Measurements from ENCODE around the gene NTNG1.

Gene NTNG1

GRCh38 chr1:107515702-107516101 lies 374.9 kb downstream of the NTNG1 start:
- Mint-ChIP-seq H3K4me1 (no peaks in the 10 kb centered on the region), H3K4me3 (no peak overlapping the region), H3K9me3 (peaks cover 0 to 3% of the 10 kb centered on the region in 2 donors), H3K27ac (no peak overlapping the region), H3K27me3 (no peaks in the 10 kb centered on the region)
- DNase-seq (no peak), ATAC-seq (no peak)

GRCh38 chr1:107523061-107523460 lies 382.2 kb downstream of the NTNG1 start:
- no peaks in the 10 kb centered on the region for H3K9me3 Mint-ChIP-seq

GRCh38 chr1:107523736-107524135 lies 382.9 kb downstream of the NTNG1 start:
- Mint-ChIP-seq H3K27ac (no peak overlapping the region), H3K27me3 (peaks cover 11% of the 10 kb centered on the region), H3K9me3 (no peaks in the 10 kb centered on the region), H3K4me1 (no peaks in the 10 kb centered on the region), H3K4me3 (no peak overlapping the region)
- ATAC-seq (no peak), DNase-seq (no peak)

More at GRCh38 chr1:107523061-107523460, 382.2 kb downstream of the NTNG1 start:
- no peak overlapping the region for H3K4me3 Mint-ChIP-seq
- ATAC-seq: no peak
- no peak overlapping the region for H3K27ac Mint-ChIP-seq
- no peaks in the 10 kb centered on the region for H3K4me1 Mint-ChIP-seq
- H3K27me3 Mint-ChIP-seq: peaks cover 5% of the 10 kb centered on the region
- no peak for DNase-seq

GRCh38 chr1:107524301-107524700 lies 383.5 kb downstream of the NTNG1 start:
- DNase-seq (no peak), ATAC-seq (no peak)
- Mint-ChIP-seq H3K9me3 (no peaks in the 10 kb centered on the region), H3K27me3 (peaks cover 13% of the 10 kb centered on the region), H3K4me1 (no peaks in the 10 kb centered on the region), H3K4me3 (no peak overlapping the region), H3K27ac (no peak overlapping the region)

GRCh38 chr1:107525145-107525544 lies 384.3 kb downstream of the NTNG1 start:
- ATAC-seq: peak; percentile 40
- Mint-ChIP-seq H3K9me3 (no peaks in the 10 kb centered on the region), H3K4me3 (no peak overlapping the region), H3K27ac (peak overlapping the region; percentile 35 to 38), H3K4me1 (no peaks in the 10 kb centered on the region), H3K27me3 (peaks cover 19% of the 10 kb centered on the region)
- DNase-seq: no peak

GRCh38 chr1:107525961-107526360 lies 385.1 kb downstream of the NTNG1 start:
- Mint-ChIP-seq H3K9me3 (no peaks in the 10 kb centered on the region), H3K27me3 (peaks cover 25% of the 10 kb centered on the region), H3K4me3 (no peak overlapping the region), H3K27ac (peak overlapping the region in 1 of 2 donors; percentile 36), H3K4me1 (no peaks in the 10 kb centered on the region)
- ATAC-seq (no peak), DNase-seq (no peak)

- Mint-ChIP-seq H3K27me3 (peaks cover 26% of the 10 kb centered on the region), H3K4me3 (no peak overlapping the region), H3K27ac (no peak overlapping the region), H3K4me1 (no peaks in the 10 kb centered on the region), H3K9me3 (no peaks in the 10 kb centered on the region)
- ATAC-seq: no peak
- no peak for DNase-seq
Measured at GRCh38 chr1:107526524-107527198, 385.8 kb downstream of the NTNG1 start.

GRCh38 chr1:107529511-107530149 lies 388.8 kb downstream of the NTNG1 start:
- Mint-ChIP-seq H3K4me3 (no peak overlapping the region), H3K27me3 (peaks cover 26% of the 10 kb centered on the region), H3K9me3 (no peaks in the 10 kb centered on the region), H3K4me1 (no peaks in the 10 kb centered on the region), H3K27ac (no peak overlapping the region)
- ATAC-seq: peak; percentile 76
- peak in 1 of 2 donors; percentile 19 for DNase-seq

GRCh38 chr1:107530543-107530942 lies 389.7 kb downstream of the NTNG1 start:
- no peaks in the 10 kb centered on the region for H3K4me1 Mint-ChIP-seq
- no peaks in the 10 kb centered on the region for H3K9me3 Mint-ChIP-seq
- peaks cover 26% of the 10 kb centered on the region for H3K27me3 Mint-ChIP-seq
- H3K27ac Mint-ChIP-seq: no peak overlapping the region
- H3K4me3 Mint-ChIP-seq: no peak overlapping the region
- ATAC-seq (no peak), DNase-seq (no peak)

- ATAC-seq: no peak
- Mint-ChIP-seq H3K27ac (no peak overlapping the region), H3K27me3 (peaks cover 26% of the 10 kb centered on the region), H3K4me1 (no peaks in the 10 kb centered on the region), H3K4me3 (no peak overlapping the region), H3K9me3 (no peaks in the 10 kb centered on the region)
- no peak for DNase-seq
Measured at GRCh38 chr1:107531065-107531908, 390.4 kb downstream of the NTNG1 start.

GRCh38 chr1:107532318-107532717 lies 391.5 kb downstream of the NTNG1 start:
- Mint-ChIP-seq H3K4me3 (no peak overlapping the region), H3K4me1 (no peaks in the 10 kb centered on the region), H3K27ac (no peak overlapping the region), H3K9me3 (no peaks in the 10 kb centered on the region), H3K27me3 (peaks cover 26% of the 10 kb centered on the region)
- DNase-seq (no peak), ATAC-seq (no peak)
